A673 (cell line): ENCODE data around the gene WNK2. TPM values are rescaled to one million over a fixed set of nuclear protein-coding genes. Genes with fewer than 3 reads are reported as not detected.

ENCODE experiments used
- BruUV-seq: library from RNA; stranded (reverse); fragments of 400-500 nt; replicated peaks from 2 replicates; lab custom pipeline; 2021; lab: Mats Ljungman, UMichigan
- CTCF ChIA-PET: fragments of 300-600 bp; sonication (Branson Sonifier 250); formaldehyde crosslinking; loops from one replicate; lab custom pipeline; 2022; ENCODE audit warnings: antibody characterized with exemption; lab: Charles Lee
- POLR2A ChIA-PET: fragments of 300-600 bp; sonication (Branson Sonifier 250); formaldehyde crosslinking; loops from one replicate; lab custom pipeline; 2022; ENCODE audit warnings: antibody characterized with exemption; ENCODE audit not compliant: low non-redundant PET; lab: Charles Lee
- DNase-seq: peaks from one replicate; pipeline ENCODE4 v3.0.0-alpha.2; 2015; ENCODE audit warnings: low spot score
- H3K27ac ChIP-seq: fragments of 200-600 bp; sonication (generic); 2 replicates; pipeline ENCODE4 v1.5.1; 2016; ENCODE audit warnings: mixed run types, low read depth, mild to moderate bottlenecking, mixed read lengths, antibody characterized with exemption, low read length; ENCODE audit not compliant: poor library complexity, severe bottlenecking
- H3K27me3 ChIP-seq: fragments of 200-600 bp; sonication (generic); replicated peaks from 2 replicates; pipeline ENCODE4 v1.6.1; 2017; ENCODE audit warnings: mixed run types, low read depth, mild to moderate bottlenecking, mixed read lengths, antibody characterized with exemption, low read length; ENCODE audit not compliant: insufficient read depth, poor library complexity
- H3K36me3 ChIP-seq: fragments of 200-600 bp; sonication (generic); 2 replicates; pipeline ENCODE4 v1.6.1; 2016; ENCODE audit warnings: mixed run types, mild to moderate bottlenecking, mixed read lengths, antibody characterized with exemption, low read length; ENCODE audit not compliant: insufficient read depth, poor library complexity, severe bottlenecking
- H3K4me1 ChIP-seq: fragments of 200-600 bp; sonication (generic); 2 replicates; pipeline ENCODE4 v1.6.1; 2017; ENCODE audit warnings: mixed run types, mild to moderate bottlenecking, mixed read lengths, antibody characterized with exemption, low read length; ENCODE audit not compliant: insufficient read depth, poor library complexity, severe bottlenecking
- H3K4me3 ChIP-seq: fragments of 200-600 bp; sonication (generic); 2 replicates; pipeline ENCODE4 v1.5.1; 2016; ENCODE audit warnings: low read depth, mixed run types, mild to moderate bottlenecking, mixed read lengths, low read length; ENCODE audit not compliant: poor library complexity, severe bottlenecking
- H3K9me3 ChIP-seq: fragments of 200-600 bp; sonication (generic); 2 replicates; pipeline ENCODE4 v1.6.1; 2016; ENCODE audit warnings: mixed run types, low read depth, mild to moderate bottlenecking, mixed read lengths, antibody characterized with exemption, low read length; ENCODE audit not compliant: poor library complexity, severe bottlenecking
- EZH2 ChIP-seq: fragments of 200-600 bp; sonication (generic); IDR thresholded peaks from 2 replicates; pipeline ENCODE4 v1.6.1; 2017; ENCODE audit warnings: borderline replicate concordance, low read depth, mild to moderate bottlenecking, mixed read lengths, antibody characterized with exemption, low read length; ENCODE audit not compliant: poor library complexity, severe bottlenecking
- intact Hi-C: fragments of 100-400 bp; cut with micrococcal nuclease; formaldehyde crosslinking; loops from one replicate; pipeline ENCODE4 v1.10.0; 2022; ENCODE audit not compliant: unreplicated experiment
- total RNA-seq: library from RNA; stranded (reverse); gene quantifications from 2 replicates; pipeline ENCODE4 v1.2.3, GENCODE V29; 2021
- TF ChIP-seq, protein P1 (sequence below): fragments of 300-800, 200-600 bp; sonication (generic); conservative IDR thresholded peaks from 2 replicates; pipeline ENCODE4 v1.5.1; 2017; ENCODE audit warnings: low read depth, mild to moderate bottlenecking, antibody characterized with exemption, low read length, moderate library complexity, mixed read lengths

The WNK2 gene
- total RNA-seq, 1 experiment from 2014 or later = 9.6 TPM

DNA sequence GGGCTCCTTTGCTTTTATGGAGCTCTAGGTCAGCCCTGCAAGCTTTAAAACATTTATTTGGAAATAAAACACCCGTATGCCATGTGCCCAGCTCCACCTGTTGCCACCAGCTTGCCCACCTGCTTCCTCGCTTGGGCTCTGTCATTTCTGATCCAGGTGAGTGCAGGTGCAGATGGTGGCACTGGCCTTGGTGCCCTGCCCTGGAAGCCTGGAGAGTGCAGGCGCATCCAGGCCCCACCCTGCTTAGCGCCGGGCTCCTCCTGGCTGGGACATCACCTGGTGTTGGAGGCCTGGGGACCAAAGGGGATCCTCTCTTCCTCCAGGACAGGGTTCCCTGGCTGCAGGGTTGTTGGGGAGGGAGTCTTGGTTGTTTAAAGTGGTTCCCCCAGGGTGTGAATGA, 35.8 kb downstream of the WNK2 start:
- Histone ChIP-seq H3K36me3 (no peaks in the 10 kb centered on the region), H3K27me3 (no peaks in the 10 kb centered on the region), H3K9me3 (no peaks in the 10 kb centered on the region), H3K4me3 (no peak overlapping the region), H3K4me1 (peaks cover 11% of the 10 kb centered on the region), H3K27ac (no peak overlapping the region)
- ChIA-PET CTCF (no interaction called here), POLR2A (no interaction called here)
- no peak for TF ChIP-seq EZH2
- TF ChIP-seq, protein P1, sequence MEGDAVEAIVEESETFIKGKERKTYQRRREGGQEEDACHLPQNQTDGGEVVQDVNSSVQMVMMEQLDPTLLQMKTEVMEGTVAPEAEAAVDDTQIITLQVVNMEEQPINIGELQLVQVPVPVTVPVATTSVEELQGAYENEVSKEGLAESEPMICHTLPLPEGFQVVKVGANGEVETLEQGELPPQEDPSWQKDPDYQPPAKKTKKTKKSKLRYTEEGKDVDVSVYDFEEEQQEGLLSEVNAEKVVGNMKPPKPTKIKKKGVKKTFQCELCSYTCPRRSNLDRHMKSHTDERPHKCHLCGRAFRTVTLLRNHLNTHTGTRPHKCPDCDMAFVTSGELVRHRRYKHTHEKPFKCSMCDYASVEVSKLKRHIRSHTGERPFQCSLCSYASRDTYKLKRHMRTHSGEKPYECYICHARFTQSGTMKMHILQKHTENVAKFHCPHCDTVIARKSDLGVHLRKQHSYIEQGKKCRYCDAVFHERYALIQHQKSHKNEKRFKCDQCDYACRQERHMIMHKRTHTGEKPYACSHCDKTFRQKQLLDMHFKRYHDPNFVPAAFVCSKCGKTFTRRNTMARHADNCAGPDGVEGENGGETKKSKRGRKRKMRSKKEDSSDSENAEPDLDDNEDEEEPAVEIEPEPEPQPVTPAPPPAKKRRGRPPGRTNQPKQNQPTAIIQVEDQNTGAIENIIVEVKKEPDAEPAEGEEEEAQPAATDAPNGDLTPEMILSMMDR = no peak
- BruUV-seq = no TSS peak
- DNase-seq = no peak
- intact Hi-C loops = no loop called here

DNA sequence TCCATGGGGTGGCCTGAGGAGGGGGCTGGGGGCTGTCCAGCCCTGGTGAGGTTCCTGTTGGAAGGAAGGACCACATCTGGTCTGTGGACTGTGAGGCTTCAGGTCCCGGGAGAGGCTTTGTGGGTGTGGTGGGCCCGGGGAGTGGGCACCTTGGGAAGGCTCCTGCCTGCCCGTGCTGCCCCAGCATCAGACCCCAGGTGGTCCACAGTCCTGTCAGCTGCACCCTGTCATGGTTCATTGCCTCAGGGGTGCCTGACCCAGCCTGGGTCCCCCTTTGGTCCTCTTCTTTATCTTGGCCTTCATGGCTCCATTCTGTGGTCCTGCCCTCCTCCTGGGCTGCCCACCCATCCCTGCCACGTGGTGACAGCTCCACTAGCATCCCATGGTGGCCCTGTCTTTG, 36.7 kb downstream of the WNK2 start:
- no peak for DNase-seq
- Histone ChIP-seq H3K9me3 (no peaks in the 10 kb centered on the region), H3K36me3 (no peaks in the 10 kb centered on the region), H3K4me1 (peaks cover 11% of the 10 kb centered on the region), H3K4me3 (no peak overlapping the region), H3K27me3 (no peaks in the 10 kb centered on the region), H3K27ac (no peak overlapping the region)
- TF ChIP-seq EZH2 = no peak
- TF ChIP-seq, protein P1 = no peak
- intact Hi-C loops = no loop called here
- POLR2A ChIA-PET = no interaction called here
- no TSS peak for BruUV-seq
- CTCF ChIA-PET = no interaction called here

DNA sequence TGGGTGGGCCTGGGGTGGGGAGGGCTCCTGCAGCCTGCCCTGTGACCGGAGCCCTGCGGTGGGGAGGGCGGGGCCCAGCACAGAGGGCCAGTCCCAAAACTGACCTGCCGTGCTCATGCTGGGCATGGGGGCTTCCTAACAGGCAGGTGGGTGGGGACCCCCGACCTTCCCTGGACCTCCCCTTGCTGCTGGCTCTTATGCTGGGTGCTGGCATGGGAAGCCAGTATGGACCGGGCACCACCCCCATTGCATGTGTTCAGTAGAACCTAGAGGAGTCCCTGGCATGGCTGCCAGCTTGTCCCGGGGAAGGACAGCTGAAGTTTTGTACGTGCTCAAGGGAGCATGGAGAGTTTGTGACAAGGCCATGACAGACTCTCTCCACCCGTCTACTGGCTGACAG, 37.1 kb downstream of the WNK2 start:
- no peak for TF ChIP-seq EZH2
- TF ChIP-seq, protein P1 = no peak
- Histone ChIP-seq H3K4me3 (no peak overlapping the region), H3K27me3 (no peaks in the 10 kb centered on the region), H3K36me3 (no peaks in the 10 kb centered on the region), H3K4me1 (peaks cover 11% of the 10 kb centered on the region), H3K9me3 (no peaks in the 10 kb centered on the region), H3K27ac (no peak overlapping the region)
- POLR2A ChIA-PET = no interaction called here
- BruUV-seq = no TSS peak
- intact Hi-C loops = no loop called here
- no peak for DNase-seq
- CTCF ChIA-PET = no interaction called here

DNA sequence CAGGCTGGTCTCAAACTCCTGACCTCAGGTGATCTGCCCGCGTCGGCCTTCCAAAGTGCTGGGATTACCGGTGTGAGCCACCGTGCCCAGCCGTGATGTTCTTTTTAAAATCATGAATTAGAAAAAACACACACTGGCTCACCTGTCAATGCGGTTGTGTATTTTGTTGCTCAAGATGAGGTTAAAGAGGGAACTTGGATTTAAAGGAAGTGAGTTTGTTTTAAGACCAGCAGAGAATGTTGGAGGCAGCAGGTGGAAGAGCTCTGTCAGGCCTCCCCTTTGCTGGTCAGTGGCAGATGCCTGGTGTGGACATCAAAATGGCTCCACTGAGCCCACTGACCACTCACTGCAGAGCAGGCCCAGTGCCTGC, 38.9 kb downstream of the WNK2 start:
- BruUV-seq = no TSS peak
- ChIA-PET POLR2A (no interaction called here), CTCF (no interaction called here)
- no peak for DNase-seq
- Histone ChIP-seq H3K4me1 (peaks cover 11% of the 10 kb centered on the region), H3K9me3 (no peaks in the 10 kb centered on the region), H3K27ac (no peak overlapping the region), H3K36me3 (no peaks in the 10 kb centered on the region), H3K4me3 (no peak overlapping the region), H3K27me3 (no peaks in the 10 kb centered on the region)
- TF ChIP-seq, protein P1 = no peak
- TF ChIP-seq EZH2 = no peak
- intact Hi-C loops = no loop called here
